HFF-Myc (cell line): Measurements from ENCODE around the gene KISS1.

Experiments used
- DNase-seq: peaks from one replicate; pipeline ENCODE4 v3.0.0-alpha.2; 2011; ENCODE audit warnings: low read depth; ENCODE audit errors: extremely low read depth
- H3K4me3 ChIP-seq: replicated peaks from 2 replicates; pipeline ENCODE4 v1.5.1; 2011; ENCODE audit warnings: low read depth, mild to moderate bottlenecking, control low read depth, low read length
- CTCF ChIP-seq: IDR thresholded peaks from 2 replicates; pipeline ENCODE4 v1.5.1; 2012; ENCODE audit warnings: mild to moderate bottlenecking, low read depth, low read length, control low read depth; ENCODE audit errors: missing control alignments

Gene KISS1

GRCh38 chr1:204224655-204225054 is 28.4 kb upstream of the KISS1 start:
- DNase-seq: no peak

GRCh38 chr1:204223129-204223860 is 27.0 kb upstream of the KISS1 start:
- no peak for DNase-seq

More at GRCh38 chr1:204224655-204225054, 28.4 kb upstream of the KISS1 start:
- no peak for TF ChIP-seq CTCF
- H3K4me3 ChIP-seq: no peak overlapping the region

GRCh38 chr1:204222764-204223055 is 26.4 kb upstream of the KISS1 start:
- no peak overlapping the region for H3K4me3 ChIP-seq
- DNase-seq: no peak
- no peak for TF ChIP-seq CTCF

More at GRCh38 chr1:204223129-204223860, 27.0 kb upstream of the KISS1 start:
- TF ChIP-seq CTCF: no peak
- H3K4me3 ChIP-seq: no peak overlapping the region

- no peak for TF ChIP-seq CTCF
- DNase-seq: no peak
- no peak overlapping the region for H3K4me3 ChIP-seq
Observed at GRCh38 chr1:204222006-204222763, 25.9 kb upstream of the KISS1 start.

GRCh38 chr1:204221271-204221670 is 25.0 kb upstream of the KISS1 start:
- no peak for TF ChIP-seq CTCF
- no peak overlapping the region for H3K4me3 ChIP-seq
- no peak for DNase-seq

- TF ChIP-seq CTCF: no peak
- no peak for DNase-seq
- H3K4me3 ChIP-seq: no peak overlapping the region
Observed at GRCh38 chr1:204219971-204220616, 23.8 kb upstream of the KISS1 start.
